Ovary (tissue), 9 donors: ENCODE measurements around the gene MOCS1. TPM values are rescaled to one million over a fixed set of nuclear protein-coding genes. Genes with fewer than 3 reads are reported as not detected.

ENCODE experiments used
- DNase-seq, 5 donors: peaks; one replicate each; pipeline ENCODE4 v3.0.0-alpha.2; 2019 to 2020
- H3K27ac ChIP-seq, 2 donors: fragments of 200-600 bp; one replicate each; pipeline versions ENCODE4 v1.5.1 to v1.8.0; 2019 to 2022
- H3K27me3 ChIP-seq: fragments of 200-600 bp; one replicate; pipeline ENCODE4 v1.8.0; 2022
- H3K36me3 ChIP-seq: fragments of 200-600 bp; sonication (generic); one replicate; pipeline ENCODE4 v1.5.1; 2019
- H3K4me1 ChIP-seq: one replicate; pipeline ENCODE4 v1.8.1; 2013; ENCODE audit warnings: mild to moderate bottlenecking, moderate library complexity; ENCODE audit not compliant: insufficient read depth
- H3K4me3 ChIP-seq: fragments of 200-600 bp; sonication (generic); one replicate; pipeline ENCODE4 v1.5.1; 2017
- H3K9me3 ChIP-seq, 2 donors: fragments of 200-600 bp in 1 of 2; sonication (generic) in 1 of 2; one replicate each; pipeline versions ENCODE4 v1.5.1 to v1.8.1; 2013 to 2019; ENCODE audit warnings: mild to moderate bottlenecking in 1 of 2, moderate library complexity in 1 of 2
- EP300 ChIP-seq: sonication (generic); formaldehyde crosslinking; IDR thresholded peaks from one replicate; pipeline ENCODE4 v1.6.1; 2017; ENCODE audit warnings: antibody characterized with exemption
- POLR2A ChIP-seq: fragments of 450-650 bp; IDR thresholded peaks from one replicate; pipeline ENCODE4 v1.6.1; 2017; ENCODE audit warnings: antibody characterized with exemption, mild to moderate bottlenecking, moderate library complexity
- WGBS, 3 donors: extraction: QIAGEN DNeasy Blood & Tissue Kit in 1 of 3; methylation state at CpG; one replicate each; pipeline versions ENCODE4 v1.1.5 to v1.1.7; 2013 to 2017; 5-methylcytosine and 5-hydroxymethylcytosine counted together
- intact Hi-C, 4 donors: fragments of 100-400 bp; cut with DNase I; formaldehyde crosslinking; loops; one replicate each; pipeline versions ENCODE4 v1.11.0 to v1.15.1; 2022 to 2023
- polyA plus RNA-seq, 2 donors: library from polyadenylated mRNA; stranded (reverse); fragments of 200-250 nt in 1 of 2; fragments of 350-450 nt in 1 of 2; fragmentation: Illumina TruSeq in 1 of 2; extraction: RNeasy Lipid Tissue Mini Kit (QIAGEN cat#74804) in 1 of 2; gene quantifications; one replicate each; pipeline ENCODE4 v1.2.3, GENCODE V29; 2013 to 2014
- total RNA-seq, 7 donors: library from RNA; depleted of rRNA in 2 of 7; stranded (reverse); fragments of >200 nt in 2 of 7; fragmentation: NEBNext Ultra II Directional in 3 of 7; extraction: Animal tissue kit (Norgen Biotek cat#: 25700) in 3 of 7; gene quantifications; one replicate each; pipeline versions ENCODE4 v1.1.0 to v1.2.4, GENCODE V29; 2016 to 2023
- TF ChIP-seq, protein P1 (sequence below), 3 donors: fragments of 450-650 bp in 2 of 3; fragments of 200-600 bp in 1 of 3; IDR thresholded peaks; one replicate each; pipeline versions ENCODE4 v1.5.1 to v1.8.0; 2016 to 2022; ENCODE audit warnings: antibody characterized with exemption in 3 of 3, mild to moderate bottlenecking in 1 of 3
- donor health status: DM: no; HTN: no; CAD: no; lungs with moderate emphysema.
- donor health status: DM: no; HTN: no; CAD: no.
- donor health status: Bipolar disorder and iron deficiency.
- donor health status: DM: yes; HTN: yes; CAD: no.
- donor health status: DM: no; HTN: no; CAD: no.
- donor health status: DM: yes; HTN: yes; CAD: no.

Gene MOCS1
- total and polyA plus RNA-seq, 9 donors = 10.9 to 21.8 (median 16.7) TPM

DNA sequence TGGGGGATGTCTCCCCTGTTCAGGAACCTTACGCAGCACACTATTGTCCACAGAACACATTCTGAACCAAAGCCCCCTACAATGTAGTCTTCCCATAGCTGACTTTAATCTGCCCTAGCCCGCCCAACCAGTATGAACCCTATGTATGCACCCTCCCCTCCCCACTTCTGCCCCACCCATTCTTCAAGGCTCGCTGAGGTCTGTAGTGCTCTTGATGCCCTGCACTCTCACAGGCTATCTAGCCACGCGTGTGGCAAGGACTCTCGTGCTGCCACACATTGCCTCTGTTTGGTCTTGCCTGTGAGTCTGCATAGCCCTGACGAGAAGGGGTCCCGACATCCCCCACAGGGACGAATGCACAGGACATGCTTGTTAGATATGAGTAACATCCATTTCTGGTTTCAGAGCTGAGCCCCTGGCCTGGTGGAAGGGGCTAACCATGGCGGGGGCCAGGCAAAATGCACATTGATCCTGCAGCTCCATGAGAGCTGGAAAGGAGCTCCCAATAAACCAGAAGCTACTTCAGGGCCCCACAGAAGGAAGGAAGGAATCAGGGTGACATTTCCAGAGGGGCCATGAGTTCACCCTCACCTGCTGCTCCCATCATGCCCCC lies 22.6 kb downstream of the MOCS1 start:
- H3K4me1 ChIP-seq = no peaks in the 10 kb centered on the region
- H3K27ac ChIP-seq = no peak overlapping the region
- H3K36me3 ChIP-seq = no peaks in the 10 kb centered on the region
- no peaks in the 10 kb centered on the region for H3K9me3 ChIP-seq
- intact Hi-C loops = no loop called here
- WGBS, 3 donors = 96 to 97% (median 97%) methylated on average over 10 of the region's 10 CpGs
- no peak for TF ChIP-seq EP300
- no peak for TF ChIP-seq POLR2A
- TF ChIP-seq, protein P1, sequence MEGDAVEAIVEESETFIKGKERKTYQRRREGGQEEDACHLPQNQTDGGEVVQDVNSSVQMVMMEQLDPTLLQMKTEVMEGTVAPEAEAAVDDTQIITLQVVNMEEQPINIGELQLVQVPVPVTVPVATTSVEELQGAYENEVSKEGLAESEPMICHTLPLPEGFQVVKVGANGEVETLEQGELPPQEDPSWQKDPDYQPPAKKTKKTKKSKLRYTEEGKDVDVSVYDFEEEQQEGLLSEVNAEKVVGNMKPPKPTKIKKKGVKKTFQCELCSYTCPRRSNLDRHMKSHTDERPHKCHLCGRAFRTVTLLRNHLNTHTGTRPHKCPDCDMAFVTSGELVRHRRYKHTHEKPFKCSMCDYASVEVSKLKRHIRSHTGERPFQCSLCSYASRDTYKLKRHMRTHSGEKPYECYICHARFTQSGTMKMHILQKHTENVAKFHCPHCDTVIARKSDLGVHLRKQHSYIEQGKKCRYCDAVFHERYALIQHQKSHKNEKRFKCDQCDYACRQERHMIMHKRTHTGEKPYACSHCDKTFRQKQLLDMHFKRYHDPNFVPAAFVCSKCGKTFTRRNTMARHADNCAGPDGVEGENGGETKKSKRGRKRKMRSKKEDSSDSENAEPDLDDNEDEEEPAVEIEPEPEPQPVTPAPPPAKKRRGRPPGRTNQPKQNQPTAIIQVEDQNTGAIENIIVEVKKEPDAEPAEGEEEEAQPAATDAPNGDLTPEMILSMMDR (IDR thresholded peaks at IDR 0.05) = no peak
- H3K4me3 ChIP-seq = no peak overlapping the region
- no peaks in the 10 kb centered on the region for H3K27me3 ChIP-seq
- no peak for DNase-seq

DNA sequence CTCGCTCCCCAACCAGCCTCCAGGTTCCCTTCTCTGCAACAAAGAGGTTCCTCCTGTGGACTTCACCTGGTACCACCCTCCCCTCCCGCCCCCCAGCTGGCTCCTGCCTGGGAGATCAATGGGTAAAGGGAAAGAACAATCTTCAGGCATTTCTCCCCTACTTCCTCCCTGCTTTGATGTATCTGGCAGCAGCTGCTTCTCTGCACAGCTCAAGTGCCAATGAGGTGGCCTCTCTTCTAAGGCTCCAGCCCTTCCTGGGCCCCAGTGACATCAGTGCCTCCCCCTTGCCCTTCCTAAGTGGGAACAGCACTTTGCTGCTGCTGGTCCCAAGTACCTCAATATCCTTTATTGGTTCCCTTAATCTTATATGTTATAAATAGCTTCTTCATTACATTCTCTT lies 23.5 kb downstream of the MOCS1 start:
- Histone ChIP-seq H3K4me1 (no peaks in the 10 kb centered on the region), H3K36me3 (no peaks in the 10 kb centered on the region), H3K9me3 (no peaks in the 10 kb centered on the region), H3K27me3 (no peaks in the 10 kb centered on the region), H3K27ac (no peak overlapping the region), H3K4me3 (no peak overlapping the region)
- intact Hi-C loops = no loop called here
- DNase-seq = no peak
- 92 to 97% (median 96%) methylated on average over 2 of the region's 2 CpGs for WGBS, 3 donors
- TF ChIP-seq EP300 = no peak
- TF ChIP-seq, protein P1 (IDR thresholded peaks at IDR 0.05) = no peak
- no peak for TF ChIP-seq POLR2A

DNA sequence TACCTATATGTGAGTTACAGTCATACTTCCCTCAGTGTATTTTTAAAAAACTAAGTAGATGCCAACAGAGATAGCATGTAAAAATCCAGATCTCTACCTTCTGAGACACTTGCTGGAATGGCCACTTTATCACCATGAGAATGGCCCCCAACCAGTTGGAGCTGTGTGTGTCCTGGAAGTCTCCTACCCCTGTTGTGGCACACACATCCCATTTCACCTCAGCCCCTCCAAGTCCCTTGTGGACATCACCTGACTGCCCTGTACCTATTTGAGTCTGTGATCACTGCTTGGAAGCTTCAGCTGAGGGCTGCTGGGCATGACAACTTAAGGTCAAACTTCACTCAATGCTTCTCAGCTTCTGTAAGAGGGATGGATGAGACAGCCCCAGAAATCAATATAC lies 24.1 kb downstream of the MOCS1 start:
- Histone ChIP-seq H3K27ac (no peak overlapping the region), H3K4me3 (no peak overlapping the region), H3K27me3 (no peaks in the 10 kb centered on the region), H3K4me1 (no peaks in the 10 kb centered on the region), H3K9me3 (no peaks in the 10 kb centered on the region), H3K36me3 (no peaks in the 10 kb centered on the region)
- no peak for DNase-seq
- intact Hi-C loops = no loop called here
- TF ChIP-seq EP300 = no peak
- TF ChIP-seq, protein P1 (IDR thresholded peaks at IDR 0.05) = no peak
- TF ChIP-seq POLR2A = no peak

DNA sequence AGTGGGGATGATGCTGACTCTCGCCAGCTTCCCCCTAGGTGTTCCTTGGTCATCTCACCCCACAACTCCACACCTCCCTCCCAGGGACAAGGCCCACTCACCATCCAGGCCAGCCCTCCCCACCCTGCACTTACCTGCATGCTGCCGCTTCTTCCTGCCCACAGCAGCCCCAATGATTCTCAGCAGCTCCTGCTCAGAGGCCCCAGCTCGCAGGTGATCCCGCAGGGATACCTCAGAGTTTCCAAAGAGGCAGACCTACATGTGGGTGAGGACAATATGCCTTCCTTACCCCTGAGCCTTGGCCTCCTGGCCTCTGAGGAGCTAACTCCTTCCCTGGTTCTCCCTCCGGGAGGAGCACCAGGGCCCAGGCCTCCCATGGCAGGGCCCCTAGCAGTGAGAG lies 24.6 kb downstream of the MOCS1 start:
- TF ChIP-seq, protein P1 (IDR thresholded peaks at IDR 0.05) = no peak
- TF ChIP-seq POLR2A (no peak), EP300 (no peak)
- no peak for DNase-seq
- Histone ChIP-seq H3K4me3 (no peak overlapping the region), H3K4me1 (no peaks in the 10 kb centered on the region), H3K27ac (no peak overlapping the region), H3K27me3 (no peaks in the 10 kb centered on the region), H3K9me3 (no peaks in the 10 kb centered on the region), H3K36me3 (no peaks in the 10 kb centered on the region)
- intact Hi-C loops = no loop called here
- WGBS, 3 donors = 95% methylated on average over 5 of the region's 5 CpGs
